Stimulated activated CD8-positive, alpha-beta memory T cell treated with anti-CD3 and anti-CD28 coated beads, Interleukin-12 subunit alpha, Interleukin-12 subunit beta, amount 100 ng/mL, for 1 hour (primary cell): ENCODE measurements around the gene KDM3B.
"Not testable (repeated sequence)": the region's sequence is repeated elsewhere in the genome, so short reads cannot be mapped to it uniquely, and the experiment has no call there.

Experiments used
- DNase-seq: peaks from one replicate; pipeline ENCODE4 v3.0.0-alpha.2; 2020; ENCODE audit warnings: low read depth

The KDM3B gene

GRCh38 chr5:138408023-138408422, 55.5 kb downstream of the KDM3B start:
- DNase-seq = no peak

DNA sequence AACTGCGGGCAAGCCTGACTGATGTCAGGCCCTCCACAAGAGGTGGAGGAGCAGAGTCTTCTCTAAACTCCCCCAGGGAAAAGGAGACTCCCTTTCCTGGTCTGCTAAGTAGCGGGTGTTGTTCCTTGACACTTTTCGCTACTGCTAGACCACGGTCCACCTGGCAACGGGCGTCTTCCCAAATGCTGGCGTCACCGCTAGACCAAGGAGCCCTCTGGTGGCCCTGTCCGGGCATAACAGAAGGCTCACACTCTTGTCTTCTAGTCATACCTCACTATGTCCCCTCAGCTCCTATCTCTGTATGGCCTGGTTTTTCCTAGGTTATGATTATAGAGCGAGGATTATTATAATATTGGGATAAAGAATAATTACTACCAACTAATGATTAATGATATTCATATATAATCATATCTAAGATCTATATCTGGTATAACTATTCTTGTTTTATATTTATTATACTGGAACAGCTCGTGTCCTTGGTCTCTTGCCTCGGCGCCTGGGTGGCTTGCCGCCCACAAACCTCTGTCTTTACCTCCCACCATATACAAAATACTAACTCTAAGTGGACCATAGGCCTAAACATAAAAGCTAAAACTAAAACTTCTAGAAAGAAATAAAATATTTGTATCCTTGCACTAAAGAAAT, 58.6 kb downstream of the KDM3B start:
- DNase-seq = not testable (repeated sequence)

GRCh38 chr5:138418444-138418843, 66.0 kb downstream of the KDM3B start:
- no peak for DNase-seq

DNA sequence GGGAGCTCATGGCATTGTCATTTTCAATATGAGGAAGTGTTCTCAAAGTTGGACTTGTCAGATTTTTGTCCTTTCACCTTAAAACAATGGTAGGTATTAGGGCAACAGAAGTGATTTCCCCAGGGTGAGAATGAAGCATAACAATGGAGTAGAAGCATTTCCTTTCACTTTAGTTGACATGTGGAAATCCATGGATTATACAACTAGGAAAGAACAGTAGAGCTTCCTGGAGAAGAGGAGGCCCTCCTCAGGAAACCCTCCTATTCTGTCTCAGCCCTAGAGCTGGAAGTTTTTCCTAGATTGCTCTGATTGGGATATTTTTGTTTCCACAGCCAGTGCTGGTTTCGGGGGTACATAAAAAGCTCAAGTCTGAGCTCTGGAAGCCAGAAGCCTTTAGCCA, 72.6 kb downstream of the KDM3B start:
- no peak for DNase-seq

- no peak for DNase-seq
Measured at GRCh38 chr5:138435943-138436342, 83.5 kb downstream of the KDM3B start.

GRCh38 chr5:138438003-138438723, 85.7 kb downstream of the KDM3B start:
- no peak for DNase-seq

- peak; percentile 24 for DNase-seq
Measured at GRCh38 chr5:138438724-138439476, 86.4 kb downstream of the KDM3B start, which contains the start of gene REEP2. Gene REEP2 (plus strand): TSS chr5:138439057. CDS start chr5:138439209, 152 bp downstream.

GRCh38 chr5:138439477-138440158, 87.1 kb downstream of the KDM3B start:
- DNase-seq = no peak

- no peak for DNase-seq
Measured at GRCh38 chr5:138440159-138441073, 87.9 kb downstream of the KDM3B start.

GRCh38 chr5:138441221-138441620, 88.7 kb downstream of the KDM3B start:
- DNase-seq = no peak

DNA sequence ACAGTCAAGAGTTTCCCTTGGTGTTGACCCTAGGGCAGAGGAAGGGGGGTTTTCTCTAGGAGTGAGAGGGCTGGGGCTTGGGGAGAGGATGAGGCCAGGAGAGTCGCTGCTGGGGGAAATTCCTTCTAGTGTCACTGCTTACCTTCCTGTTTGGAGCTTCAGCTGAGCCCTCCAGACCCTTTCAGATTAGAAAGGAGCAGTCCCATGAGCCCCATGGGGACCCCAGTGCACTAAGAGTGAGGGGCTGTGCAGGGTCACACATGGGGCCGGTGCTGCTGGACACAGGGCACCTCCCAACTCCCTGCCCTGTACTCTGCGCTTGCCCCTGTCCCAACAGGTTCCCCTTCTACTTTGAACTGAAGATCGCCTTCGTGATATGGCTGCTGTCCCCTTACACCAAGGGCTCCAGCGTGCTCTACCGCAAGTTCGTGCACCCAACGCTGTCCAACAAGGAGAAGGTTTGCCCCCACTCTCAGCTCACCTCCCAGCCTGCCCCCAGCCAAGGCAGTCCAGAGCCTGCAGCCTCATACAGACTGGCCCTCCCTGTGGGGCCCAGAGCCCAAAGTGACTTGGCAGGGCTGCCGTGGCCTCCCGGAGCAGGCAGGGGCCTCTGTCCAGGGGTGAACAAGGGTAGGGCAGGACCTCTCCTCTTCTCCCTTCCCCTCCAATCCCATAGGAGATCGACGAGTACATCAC, 91.7 kb downstream of the KDM3B start:
- no peak for DNase-seq

DNA sequence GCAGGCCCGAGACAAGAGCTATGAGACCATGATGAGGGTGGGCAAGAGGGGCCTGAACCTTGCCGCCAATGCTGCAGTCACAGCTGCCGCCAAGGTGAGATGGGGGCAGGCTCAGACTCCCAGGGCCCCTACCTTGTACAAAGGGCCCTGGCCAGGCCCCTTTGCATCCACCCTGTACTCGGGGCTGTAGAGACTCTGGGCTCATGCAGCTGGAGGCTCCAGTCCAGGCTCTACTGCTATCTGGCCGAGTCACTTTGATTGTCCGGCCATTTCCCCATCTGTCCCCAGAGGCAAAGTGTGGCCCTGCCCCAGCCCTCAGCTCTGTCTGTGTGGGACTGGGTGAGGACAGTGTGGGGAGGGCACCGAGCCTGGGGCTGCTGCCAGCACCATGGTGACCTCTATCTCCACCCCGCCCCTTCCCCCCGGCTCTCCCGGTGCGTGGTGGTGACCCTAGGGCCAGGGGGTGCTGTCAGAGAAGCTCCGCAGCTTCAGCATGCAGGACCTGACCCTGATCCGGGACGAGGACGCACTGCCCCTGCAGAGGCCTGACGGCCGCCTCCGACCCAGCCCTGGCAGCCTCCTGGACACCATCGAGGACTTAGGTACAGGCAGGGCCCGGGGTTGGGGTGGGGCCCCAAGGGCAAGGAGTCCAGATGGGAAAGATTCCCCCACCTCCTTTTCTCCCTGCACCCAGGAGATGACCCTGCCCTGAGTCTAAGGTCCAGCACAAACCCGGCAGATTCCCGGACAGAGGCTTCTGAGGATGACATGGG, 92.5 kb downstream of the KDM3B start:
- DNase-seq = no peak

- DNase-seq = no peak
Measured at GRCh38 chr5:138445547-138446271, 93.2 kb downstream of the KDM3B start.

DNA sequence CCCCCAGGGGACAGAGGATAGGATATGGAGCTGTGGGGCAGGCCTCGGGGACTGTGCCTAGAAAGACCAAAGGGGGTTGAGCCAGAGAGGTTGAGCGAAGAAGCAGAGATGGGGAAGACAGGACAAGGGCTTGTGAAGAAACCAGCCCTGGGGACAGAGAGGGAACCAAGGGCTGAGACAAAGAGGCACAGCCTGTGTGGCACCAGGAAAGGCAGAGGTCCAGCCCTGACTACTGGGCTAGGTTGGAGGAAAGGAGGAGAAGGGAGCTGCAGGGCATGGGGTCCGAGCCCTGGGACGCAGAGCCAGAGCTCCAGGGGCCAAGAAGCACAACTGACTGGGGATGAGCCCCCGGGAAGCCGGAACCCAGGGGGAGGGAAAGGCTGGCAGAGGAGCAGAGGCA, 95.6 kb downstream of the KDM3B start:
- DNase-seq = no peak

- DNase-seq = no peak
Measured at GRCh38 chr5:138448481-138449398, 96.3 kb downstream of the KDM3B start.

DNA sequence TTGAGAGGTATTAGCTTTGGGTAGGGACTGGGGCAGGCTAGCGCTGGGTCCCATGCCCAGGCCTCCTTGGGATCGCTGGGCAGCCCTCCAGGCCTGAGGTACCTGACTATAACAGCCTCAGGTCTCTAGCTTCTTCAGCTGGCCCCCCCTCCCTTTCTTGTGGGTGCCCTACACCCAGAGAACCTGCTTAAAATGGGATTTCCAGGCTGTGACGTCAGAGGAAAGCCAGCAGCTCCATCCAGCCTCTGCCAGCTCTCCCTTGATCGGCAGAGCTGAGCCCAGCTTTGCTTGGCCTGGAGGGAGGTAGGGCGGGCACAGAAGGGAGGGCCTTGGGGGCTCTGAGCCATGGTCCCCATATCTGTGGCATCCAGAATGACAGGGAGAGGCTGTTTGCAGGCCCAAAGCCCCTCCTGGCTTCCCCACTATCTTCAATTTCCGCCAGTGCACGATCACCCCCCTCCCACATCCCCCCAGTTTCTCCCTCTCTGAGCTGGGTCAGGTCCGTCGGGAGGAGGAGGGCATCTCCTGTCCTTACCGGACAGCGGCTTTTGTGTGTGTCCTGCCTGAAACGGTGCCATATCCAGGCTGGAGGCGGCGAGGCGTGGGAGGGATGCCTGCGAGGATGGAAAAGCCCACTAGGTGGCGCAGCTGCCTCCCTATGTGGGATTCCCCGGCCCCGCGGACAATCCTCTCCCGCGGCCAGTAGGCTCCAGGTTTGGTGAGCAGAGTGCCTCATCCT, 97.2 kb downstream of the KDM3B start:
- peak; percentile 66 for DNase-seq

GRCh38 chr5:138450971-138451370, 98.5 kb downstream of the KDM3B start:
- DNase-seq = no peak
